ENCODE data around the gene OTOP3.

GRCh38 chr17:74990581-74991105, 54.9 kb downstream of the OTOP3 start:
- TF ChIP-seq POLR2AphosphoS5 (IDR thresholded peaks at IDR 0.05; ENCODE audit: low read depth, low read length) (no peak), POU2F2 (IDR thresholded peaks at IDR 0.05; ENCODE audit: low read depth, low read length) (no peak), TAF1 (IDR thresholded peaks at IDR 0.05; ENCODE audit: low read depth, low read length) (no peak), POLR2A (IDR thresholded peaks at IDR 0.05; ENCODE audit: low read depth, low read length) (no peak)
